ENCODE data around the gene UNC5A.

The UNC5A gene

GRCh38 chr5:176902911-176903664 is 92.7 kb downstream of the UNC5A start:
- Histone ChIP-seq H3K36me3 (ENCODE audit: insufficient read depth, insufficient read length, low read length) (peaks cover 61% of the 10 kb centered on the region), H3K9ac (ENCODE audit: insufficient read length, low read depth) (no peak overlapping the region), H3K4me3 (ENCODE audit: insufficient read length, low read depth) (no peak overlapping the region), H3K4me1 (ENCODE audit: insufficient read depth, insufficient read length) (no peaks in the 10 kb centered on the region), H3K9me3 (ENCODE audit: insufficient read depth, low read length) (no peaks in the 10 kb centered on the region), H3K27me3 (ENCODE audit: insufficient read depth, insufficient read length) (no peaks in the 10 kb centered on the region)
- no peak for TF ChIP-seq SUZ12 (IDR thresholded peaks at IDR 0.05; ENCODE audit: extremely low read depth, insufficient read depth, insufficient read length)
- no peak for TF ChIP-seq ZNF274 (IDR thresholded peaks at IDR 0.05; ENCODE audit: low read depth, low read length)
- TF ChIP-seq YY1 (IDR thresholded peaks at IDR 0.05; ENCODE audit: insufficient read depth, insufficient read length) = no peak
- DNase-seq (ENCODE audit: low read depth, low spot score) = no peak

DNA sequence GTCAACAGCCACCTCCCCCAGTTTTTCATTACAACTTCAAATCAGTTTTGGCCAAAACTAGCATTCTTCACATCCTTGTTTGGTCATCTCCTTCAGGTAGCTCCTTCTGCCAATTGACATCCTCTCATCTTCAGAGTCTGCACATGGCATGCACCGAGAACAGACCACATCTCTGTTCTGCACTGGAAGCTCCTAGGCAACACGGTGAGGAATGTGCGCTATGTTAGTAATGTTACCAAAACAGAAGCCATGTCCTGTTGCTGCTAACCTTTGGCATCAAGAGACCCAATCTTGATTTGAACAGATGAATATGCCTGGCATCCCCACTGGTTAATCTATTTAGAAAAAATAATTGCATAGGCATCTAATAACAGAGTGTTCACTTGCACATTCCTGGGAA is 93.9 kb downstream of the UNC5A start:
- H3K4me3 ChIP-seq (ENCODE audit: insufficient read length, low read depth) = no peak overlapping the region
- H3K4me1 ChIP-seq (ENCODE audit: insufficient read depth, insufficient read length) = no peaks in the 10 kb centered on the region
- no peaks in the 10 kb centered on the region for H3K9me3 ChIP-seq (ENCODE audit: insufficient read depth, low read length)
- H3K9ac ChIP-seq (ENCODE audit: insufficient read length, low read depth) = no peak overlapping the region
- peaks cover 70% of the 10 kb centered on the region for H3K36me3 ChIP-seq (ENCODE audit: insufficient read depth, insufficient read length, low read length)
- DNase-seq (ENCODE audit: low read depth, low spot score) = no peak
- TF ChIP-seq YY1 (IDR thresholded peaks at IDR 0.05; ENCODE audit: insufficient read depth, insufficient read length) = no peak
- no peak for TF ChIP-seq SUZ12 (IDR thresholded peaks at IDR 0.05; ENCODE audit: extremely low read depth, insufficient read depth, insufficient read length)
- no peak for TF ChIP-seq ZNF274 (IDR thresholded peaks at IDR 0.05; ENCODE audit: low read depth, low read length)
- no peaks in the 10 kb centered on the region for H3K27me3 ChIP-seq (ENCODE audit: insufficient read depth, insufficient read length)

GRCh38 chr5:176906126-176906525 is 95.8 kb downstream of the UNC5A start:
- no peak overlapping the region for H3K4me3 ChIP-seq (ENCODE audit: insufficient read length, low read depth)
- H3K9me3 ChIP-seq (ENCODE audit: insufficient read depth, low read length) = no peaks in the 10 kb centered on the region
- no peak for DNase-seq (ENCODE audit: low read depth, low spot score)
- no peak for TF ChIP-seq SUZ12 (IDR thresholded peaks at IDR 0.05; ENCODE audit: extremely low read depth, insufficient read depth, insufficient read length)
- TF ChIP-seq YY1 (IDR thresholded peaks at IDR 0.05; ENCODE audit: insufficient read depth, insufficient read length) = no peak
- no peak for TF ChIP-seq ZNF274 (IDR thresholded peaks at IDR 0.05; ENCODE audit: low read depth, low read length)
- no peak overlapping the region for H3K9ac ChIP-seq (ENCODE audit: insufficient read length, low read depth)
- H3K4me1 ChIP-seq (ENCODE audit: insufficient read depth, insufficient read length) = no peaks in the 10 kb centered on the region
- no peaks in the 10 kb centered on the region for H3K27me3 ChIP-seq (ENCODE audit: insufficient read depth, insufficient read length)
- peaks cover 66% of the 10 kb centered on the region for H3K36me3 ChIP-seq (ENCODE audit: insufficient read depth, insufficient read length, low read length)

DNA sequence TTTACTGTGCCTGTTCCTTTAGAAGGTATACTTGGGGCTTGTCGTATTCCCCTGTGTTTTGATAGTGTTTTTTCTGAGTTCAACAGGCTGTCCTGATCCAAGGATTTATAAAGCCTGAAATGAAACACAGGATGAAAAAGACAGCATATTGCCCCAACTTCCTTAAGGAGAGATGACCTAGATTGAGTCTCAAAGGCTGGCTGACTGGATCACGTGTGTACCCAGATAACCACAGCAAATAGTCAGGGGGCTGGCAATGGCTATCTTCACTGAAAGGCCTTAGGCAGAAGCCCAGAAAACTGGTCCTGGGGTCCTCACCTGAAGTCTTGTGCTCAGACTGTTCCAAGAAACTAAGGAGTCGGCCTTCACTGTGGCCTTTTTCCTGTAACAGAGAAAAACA is 96.4 kb downstream of the UNC5A start:
- Histone ChIP-seq H3K4me1 (ENCODE audit: insufficient read depth, insufficient read length) (no peaks in the 10 kb centered on the region), H3K27me3 (ENCODE audit: insufficient read depth, insufficient read length) (no peaks in the 10 kb centered on the region), H3K36me3 (ENCODE audit: insufficient read depth, insufficient read length, low read length) (peaks cover 69% of the 10 kb centered on the region), H3K9ac (ENCODE audit: insufficient read length, low read depth) (no peak overlapping the region), H3K4me3 (ENCODE audit: insufficient read length, low read depth) (no peak overlapping the region), H3K9me3 (ENCODE audit: insufficient read depth, low read length) (no peaks in the 10 kb centered on the region)
- no peak for DNase-seq (ENCODE audit: low read depth, low spot score)
- TF ChIP-seq YY1 (IDR thresholded peaks at IDR 0.05; ENCODE audit: insufficient read depth, insufficient read length) = no peak
- TF ChIP-seq SUZ12 (IDR thresholded peaks at IDR 0.05; ENCODE audit: extremely low read depth, insufficient read depth, insufficient read length) = no peak
- no peak for TF ChIP-seq ZNF274 (IDR thresholded peaks at IDR 0.05; ENCODE audit: low read depth, low read length)

GRCh38 chr5:176908675-176909368 is 98.5 kb downstream of the UNC5A start:
- Histone ChIP-seq H3K36me3 (ENCODE audit: insufficient read depth, insufficient read length, low read length) (peaks cover 51% of the 10 kb centered on the region), H3K27me3 (ENCODE audit: insufficient read depth, insufficient read length) (no peaks in the 10 kb centered on the region), H3K9me3 (ENCODE audit: insufficient read depth, low read length) (no peaks in the 10 kb centered on the region), H3K9ac (ENCODE audit: insufficient read length, low read depth) (no peak overlapping the region), H3K4me1 (ENCODE audit: insufficient read depth, insufficient read length) (no peaks in the 10 kb centered on the region), H3K4me3 (ENCODE audit: insufficient read length, low read depth) (no peak overlapping the region)
- no peak for DNase-seq (ENCODE audit: low read depth, low spot score)
- TF ChIP-seq SUZ12 (IDR thresholded peaks at IDR 0.05; ENCODE audit: extremely low read depth, insufficient read depth, insufficient read length) (no peak), YY1 (IDR thresholded peaks at IDR 0.05; ENCODE audit: insufficient read depth, insufficient read length) (no peak), ZNF274 (IDR thresholded peaks at IDR 0.05; ENCODE audit: low read depth, low read length) (no peak)

- Histone ChIP-seq H3K36me3 (ENCODE audit: insufficient read depth, insufficient read length, low read length) (peaks cover 25% of the 10 kb centered on the region), H3K9me3 (ENCODE audit: insufficient read depth, low read length) (no peaks in the 10 kb centered on the region), H3K9ac (ENCODE audit: insufficient read length, low read depth) (no peak overlapping the region), H3K27me3 (ENCODE audit: insufficient read depth, insufficient read length) (no peaks in the 10 kb centered on the region), H3K4me1 (ENCODE audit: insufficient read depth, insufficient read length) (no peaks in the 10 kb centered on the region), H3K4me3 (ENCODE audit: insufficient read length, low read depth) (no peak overlapping the region)
- TF ChIP-seq YY1 (IDR thresholded peaks at IDR 0.05; ENCODE audit: insufficient read depth, insufficient read length) (no peak), ZNF274 (IDR thresholded peaks at IDR 0.05; ENCODE audit: low read depth, low read length) (no peak), SUZ12 (IDR thresholded peaks at IDR 0.05; ENCODE audit: extremely low read depth, insufficient read depth, insufficient read length) (no peak)
- no peak for DNase-seq (ENCODE audit: low read depth, low spot score)
Measured at GRCh38 chr5:176912115-176912514, 101.8 kb downstream of the UNC5A start.

DNA sequence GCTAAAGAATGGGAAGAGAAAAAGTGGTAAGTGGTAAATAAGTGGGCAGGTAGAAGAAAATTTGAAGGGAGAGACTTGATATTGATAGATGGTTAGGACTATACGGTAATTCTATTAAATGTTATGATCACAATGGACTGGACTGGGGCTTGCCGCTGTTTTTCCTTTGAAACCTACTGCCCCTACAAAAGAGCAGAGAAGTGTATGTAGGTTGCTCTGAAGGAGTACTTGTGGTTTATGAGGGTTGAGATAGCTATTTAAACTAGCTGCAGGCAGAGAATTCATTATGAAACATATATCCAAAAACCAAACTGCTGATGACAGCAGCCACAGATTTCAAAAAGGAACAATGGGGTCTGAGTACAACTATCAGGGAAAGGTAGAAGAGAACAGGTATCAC is 105.5 kb downstream of the UNC5A start:
- H3K9me3 ChIP-seq (ENCODE audit: insufficient read depth, low read length) = no peaks in the 10 kb centered on the region
- H3K4me1 ChIP-seq (ENCODE audit: insufficient read depth, insufficient read length) = no peaks in the 10 kb centered on the region
- DNase-seq (ENCODE audit: low read depth, low spot score) = no peak
- no peak overlapping the region for H3K4me3 ChIP-seq (ENCODE audit: insufficient read length, low read depth)
- no peak for TF ChIP-seq ZNF274 (IDR thresholded peaks at IDR 0.05; ENCODE audit: low read depth, low read length)
- no peak for TF ChIP-seq YY1 (IDR thresholded peaks at IDR 0.05; ENCODE audit: insufficient read depth, insufficient read length)
- no peak for TF ChIP-seq SUZ12 (IDR thresholded peaks at IDR 0.05; ENCODE audit: extremely low read depth, insufficient read depth, insufficient read length)
- peaks cover 8% of the 10 kb centered on the region for H3K36me3 ChIP-seq (ENCODE audit: insufficient read depth, insufficient read length, low read length)
- H3K27me3 ChIP-seq (ENCODE audit: insufficient read depth, insufficient read length) = no peaks in the 10 kb centered on the region
- no peak overlapping the region for H3K9ac ChIP-seq (ENCODE audit: insufficient read length, low read depth)
